Stimulated activated naive B cell treated with anti-CD40 and anti-IgM and Interleukin-4, amounts not matched to agents 10 μg/mL and 1 μg/mL and 100 μg/mL, for 72 hours (primary cell): Measurements from ENCODE around the gene LTBP1.

Source experiments
- ATAC-seq, 2 donors: fragments of 150-1000 bp; cut with Tn5 transposase; replicated peaks; 2 replicates each; pipeline ENCODE4 v1.10.0; 2021; ENCODE audit warnings: moderate library complexity in 1 of 2
- DNase-seq: peaks from one replicate; pipeline ENCODE4 v3.0.0; 2021
- H3K27ac Mint-ChIP-seq: one replicate; pipeline ENCODE4 v1.8.0; 2022; ENCODE audit warnings: mild to moderate bottlenecking, mixed read lengths
- H3K27me3 Mint-ChIP-seq, 2 donors: one replicate each; pipeline ENCODE4 v1.8.0; 2022; ENCODE audit warnings: mixed read lengths in 2 of 2
- H3K36me3 Mint-ChIP-seq, 2 donors: one replicate each; pipeline ENCODE4 v1.8.0; 2022; ENCODE audit warnings: mixed read lengths in 2 of 2, mild to moderate bottlenecking in 1 of 2
- H3K4me1 Mint-ChIP-seq, 2 donors: one replicate each; pipeline ENCODE4 v1.8.0; 2022; ENCODE audit warnings: mixed read lengths in 2 of 2, mild to moderate bottlenecking in 1 of 2
- H3K4me3 Mint-ChIP-seq, 2 donors: one replicate each; pipeline ENCODE4 v1.8.0; 2022; ENCODE audit warnings: mild to moderate bottlenecking in 2 of 2, mixed read lengths in 2 of 2, moderate library complexity in 1 of 2
- H3K9me3 Mint-ChIP-seq, 2 donors: one replicate each; pipeline ENCODE4 v1.8.0; 2022; ENCODE audit warnings: mixed read lengths in 2 of 2, mild to moderate bottlenecking in 1 of 2

The LTBP1 gene

DNA sequence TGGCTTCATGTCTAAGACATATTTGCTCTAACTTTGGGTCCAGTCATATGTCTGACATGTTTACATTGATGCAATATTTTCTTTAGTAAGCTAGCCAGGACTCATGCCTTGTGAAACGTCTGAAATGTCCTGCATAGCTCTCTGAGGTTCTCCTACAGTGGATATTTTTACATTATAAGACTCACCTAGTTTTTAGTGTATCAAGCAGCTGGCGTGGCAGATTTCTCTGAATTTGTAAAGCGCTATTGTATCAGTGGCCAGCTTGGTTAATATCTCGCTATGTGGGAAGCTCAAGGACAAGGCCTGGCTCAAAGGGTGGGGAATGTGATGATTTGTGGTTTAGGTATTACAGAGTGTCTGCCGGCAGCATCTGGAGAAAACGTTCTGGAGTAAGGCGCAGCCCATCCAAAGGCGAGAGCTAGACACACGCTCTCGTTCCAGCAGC, 164.3 kb downstream of the LTBP1 start:
- no peak overlapping the region for H3K27ac Mint-ChIP-seq
- ATAC-seq, result no peak
- H3K36me3 Mint-ChIP-seq, result no peaks in the 10 kb centered on the region

DNA sequence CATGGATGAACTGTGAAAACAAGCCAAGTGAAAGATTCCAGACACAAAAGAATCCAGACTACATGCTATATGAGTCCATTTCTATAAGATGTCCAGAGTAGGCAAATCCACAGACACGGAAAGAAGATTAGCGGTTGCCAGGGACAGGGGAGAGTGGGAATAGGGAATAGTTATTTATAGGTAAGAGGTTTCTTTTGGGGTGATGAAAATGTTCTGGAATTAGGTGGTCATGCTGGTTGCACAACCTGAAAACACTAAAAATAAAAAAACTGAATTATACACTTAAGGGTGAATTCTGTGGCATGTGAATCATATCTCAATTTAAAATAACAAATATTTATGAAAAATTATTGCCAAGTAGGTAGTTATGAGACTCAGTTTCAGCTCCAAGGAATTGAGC, 168.4 kb downstream of the LTBP1 start:
- DNase-seq (no peak), ATAC-seq (no peak)
- H3K36me3 Mint-ChIP-seq, result no peaks in the 10 kb centered on the region
- no peaks in the 10 kb centered on the region for H3K4me1 Mint-ChIP-seq
- H3K27me3 Mint-ChIP-seq, result peaks cover 7 to 17% of the 10 kb centered on the region in 2 donors
- H3K4me3 Mint-ChIP-seq, result no peak overlapping the region
- H3K27ac Mint-ChIP-seq, result no peak overlapping the region
- no peaks in the 10 kb centered on the region for H3K9me3 Mint-ChIP-seq

More for the DNA sequence above, 164.3 kb downstream of the LTBP1 start:
- Mint-ChIP-seq H3K4me1 (no peaks in the 10 kb centered on the region), H3K27me3 (peaks cover 17 to 22% of the 10 kb centered on the region in 2 donors), H3K4me3 (no peak overlapping the region), H3K9me3 (no peaks in the 10 kb centered on the region)
- no peak for DNase-seq

- no peaks in the 10 kb centered on the region for H3K4me1 Mint-ChIP-seq
- DNase-seq (no peak), ATAC-seq (no peak)
- H3K27me3 Mint-ChIP-seq, result peaks cover 5 to 11% of the 10 kb centered on the region in 2 donors
- H3K4me3 Mint-ChIP-seq, result no peak overlapping the region
- H3K36me3 Mint-ChIP-seq, result no peaks in the 10 kb centered on the region
- no peaks in the 10 kb centered on the region for H3K9me3 Mint-ChIP-seq
- H3K27ac Mint-ChIP-seq, result no peak overlapping the region
Measured at GRCh38 chr2:33115728-33116127, 169.0 kb downstream of the LTBP1 start.

DNA sequence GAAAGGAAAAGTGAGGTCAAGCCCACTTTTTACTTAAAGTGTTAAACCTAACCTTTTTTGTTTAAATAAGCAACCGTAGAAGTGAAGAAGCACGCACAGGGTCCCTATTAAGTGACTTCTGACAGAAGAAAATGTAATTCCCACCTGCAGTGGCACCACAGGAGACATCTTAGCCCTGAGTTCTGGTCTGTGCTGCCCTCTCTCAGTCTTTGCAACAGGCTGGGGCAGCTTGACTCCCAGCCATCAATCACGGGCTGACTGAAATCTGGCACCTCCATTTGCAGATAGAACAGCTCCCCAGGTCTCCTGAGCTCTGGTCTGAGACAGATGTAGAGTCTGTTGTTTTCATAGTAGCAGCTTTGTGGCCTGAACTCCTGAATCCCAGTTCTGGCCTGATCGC, 170.0 kb downstream of the LTBP1 start:
- H3K9me3 Mint-ChIP-seq, result no peaks in the 10 kb centered on the region
- H3K4me1 Mint-ChIP-seq, result no peaks in the 10 kb centered on the region
- no peak for DNase-seq
- ATAC-seq, result no peak
- H3K36me3 Mint-ChIP-seq, result no peaks in the 10 kb centered on the region
- H3K27me3 Mint-ChIP-seq, result peaks cover 0 to 5% of the 10 kb centered on the region in 2 donors
- no peak overlapping the region for H3K4me3 Mint-ChIP-seq
- no peak overlapping the region for H3K27ac Mint-ChIP-seq

DNA sequence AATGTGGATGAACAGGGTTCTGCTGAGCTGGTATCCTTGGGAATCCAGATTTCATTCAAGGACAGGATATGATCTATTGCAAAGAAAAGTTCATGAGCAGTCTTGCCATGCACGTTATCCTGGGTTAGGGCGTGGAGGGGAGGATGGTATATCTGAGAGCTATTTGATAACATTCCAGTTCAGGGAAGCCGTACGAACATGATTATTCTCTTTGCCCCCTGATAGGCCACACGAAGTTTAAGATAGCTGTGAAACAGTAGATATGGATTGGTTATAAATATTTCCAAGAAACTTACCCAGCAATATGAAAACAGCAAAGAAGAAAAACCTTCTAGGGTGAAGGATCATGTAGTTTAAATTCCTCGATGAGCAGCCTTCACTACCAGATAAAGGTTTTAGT, 171.9 kb downstream of the LTBP1 start:
- H3K27me3 Mint-ChIP-seq, result peaks cover 0 to 5% of the 10 kb centered on the region in 2 donors
- no peaks in the 10 kb centered on the region for H3K4me1 Mint-ChIP-seq
- no peak overlapping the region for H3K27ac Mint-ChIP-seq
- no peaks in the 10 kb centered on the region for H3K36me3 Mint-ChIP-seq
- no peak overlapping the region for H3K4me3 Mint-ChIP-seq
- no peaks in the 10 kb centered on the region for H3K9me3 Mint-ChIP-seq
- ATAC-seq (no peak), DNase-seq (no peak)

DNA sequence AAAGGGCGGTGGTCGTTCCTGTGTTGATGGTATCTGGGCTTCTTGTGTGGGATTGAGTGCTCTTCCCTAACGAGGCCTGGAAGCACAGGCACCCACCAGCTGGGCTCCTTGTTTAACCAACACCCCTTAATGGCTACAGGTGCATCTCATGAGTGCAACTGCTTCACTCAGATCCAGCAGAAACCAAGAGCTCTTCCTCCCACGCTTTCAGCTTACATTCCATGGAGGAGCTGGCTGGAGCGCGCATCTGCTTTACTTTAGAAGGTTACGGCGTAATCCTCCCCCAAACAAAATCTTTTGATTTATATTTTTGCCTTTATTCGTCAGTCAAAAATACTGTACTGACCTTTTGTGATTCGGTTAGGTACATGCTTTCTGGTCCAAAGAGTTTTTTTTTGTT, 174.7 kb downstream of the LTBP1 start:
- Mint-ChIP-seq H3K36me3 (no peaks in the 10 kb centered on the region), H3K27me3 (no peaks in the 10 kb centered on the region), H3K4me1 (no peaks in the 10 kb centered on the region), H3K27ac (no peak overlapping the region), H3K4me3 (no peak overlapping the region), H3K9me3 (no peaks in the 10 kb centered on the region)
- ATAC-seq (no peak), DNase-seq (no peak)

GRCh38 chr2:33121925-33122324, 175.2 kb downstream of the LTBP1 start:
- ATAC-seq (no peak), DNase-seq (no peak)
- no peaks in the 10 kb centered on the region for H3K4me1 Mint-ChIP-seq
- no peaks in the 10 kb centered on the region for H3K9me3 Mint-ChIP-seq
- no peak overlapping the region for H3K27ac Mint-ChIP-seq
- H3K27me3 Mint-ChIP-seq, result no peaks in the 10 kb centered on the region
- no peaks in the 10 kb centered on the region for H3K36me3 Mint-ChIP-seq
- no peak overlapping the region for H3K4me3 Mint-ChIP-seq

DNA sequence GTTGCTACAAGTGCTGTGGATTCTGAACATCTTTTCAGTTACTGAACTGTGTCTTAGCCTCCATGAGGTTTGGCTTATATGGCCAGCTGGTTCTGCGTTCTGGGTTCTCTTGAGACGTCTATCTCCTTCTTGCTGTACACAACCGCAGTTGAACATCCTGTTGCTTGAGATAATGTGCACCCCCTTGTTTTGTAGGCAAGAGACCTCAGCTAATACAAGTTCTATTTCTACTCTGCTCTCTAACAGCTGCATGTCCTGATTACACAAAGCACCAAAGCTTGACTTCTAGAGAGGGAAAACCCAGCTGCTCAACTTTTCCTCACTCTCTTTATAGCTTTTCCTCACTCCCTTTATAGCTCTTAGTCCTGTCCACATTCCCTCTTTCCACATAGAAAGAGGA, 176.0 kb downstream of the LTBP1 start:
- no peaks in the 10 kb centered on the region for H3K36me3 Mint-ChIP-seq
- no peak overlapping the region for H3K4me3 Mint-ChIP-seq
- ATAC-seq (no peak), DNase-seq (no peak)
- no peak overlapping the region for H3K27ac Mint-ChIP-seq
- H3K9me3 Mint-ChIP-seq, result no peaks in the 10 kb centered on the region
- no peaks in the 10 kb centered on the region for H3K27me3 Mint-ChIP-seq
- H3K4me1 Mint-ChIP-seq, result no peaks in the 10 kb centered on the region

DNA sequence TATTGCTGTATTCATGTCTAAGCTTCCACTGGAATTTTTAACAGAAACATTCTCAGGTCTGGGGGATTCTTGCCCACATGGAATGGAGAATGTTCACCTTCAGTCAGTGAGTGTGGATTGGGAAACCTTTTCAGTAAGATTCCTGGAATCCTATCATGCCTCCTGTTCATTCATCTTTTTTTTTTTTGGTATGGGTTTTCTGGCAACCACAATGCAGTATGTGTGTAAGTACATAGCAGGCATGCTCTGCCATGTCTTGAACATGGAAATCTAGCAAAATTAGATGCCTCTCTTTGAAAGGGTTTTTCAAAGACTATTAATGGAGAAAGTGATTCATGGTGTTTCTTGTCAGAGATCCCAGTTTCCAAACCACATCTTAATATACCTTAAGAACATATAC, 176.5 kb downstream of the LTBP1 start:
- Mint-ChIP-seq H3K4me1 (no peaks in the 10 kb centered on the region), H3K27me3 (no peaks in the 10 kb centered on the region)

GRCh38 chr2:33126552-33126951, 179.8 kb downstream of the LTBP1 start:
- H3K36me3 Mint-ChIP-seq, result no peaks in the 10 kb centered on the region
- H3K9me3 Mint-ChIP-seq, result peaks cover 0 to 1% of the 10 kb centered on the region in 2 donors
- H3K27me3 Mint-ChIP-seq, result peaks cover 0 to 6% of the 10 kb centered on the region in 2 donors
- DNase-seq (no peak), ATAC-seq (no peak)
- H3K4me1 Mint-ChIP-seq, result no peaks in the 10 kb centered on the region
- no peak overlapping the region for H3K27ac Mint-ChIP-seq
- no peak overlapping the region for H3K4me3 Mint-ChIP-seq

More for the DNA sequence above, 176.5 kb downstream of the LTBP1 start:
- ATAC-seq, result no peak
- Mint-ChIP-seq H3K36me3 (no peaks in the 10 kb centered on the region), H3K9me3 (no peaks in the 10 kb centered on the region), H3K27ac (no peak overlapping the region), H3K4me3 (no peak overlapping the region)
- no peak for DNase-seq

GRCh38 chr2:33126958-33127357, 180.2 kb downstream of the LTBP1 start:
- DNase-seq (no peak), ATAC-seq (no peak)
- no peak overlapping the region for H3K4me3 Mint-ChIP-seq
- peaks cover 0 to 6% of the 10 kb centered on the region in 2 donors for H3K27me3 Mint-ChIP-seq
- H3K36me3 Mint-ChIP-seq, result no peaks in the 10 kb centered on the region
- peaks cover 0 to 1% of the 10 kb centered on the region in 2 donors for H3K9me3 Mint-ChIP-seq
- H3K4me1 Mint-ChIP-seq, result no peaks in the 10 kb centered on the region
- no peak overlapping the region for H3K27ac Mint-ChIP-seq

- ATAC-seq (no peak), DNase-seq (no peak)
- Mint-ChIP-seq H3K9me3 (peaks cover 0 to 1% of the 10 kb centered on the region in 2 donors), H3K27me3 (peaks cover under 1 to 6% of the 10 kb centered on the region in 2 donors), H3K36me3 (no peaks in the 10 kb centered on the region), H3K4me3 (no peak overlapping the region), H3K4me1 (no peaks in the 10 kb centered on the region), H3K27ac (no peak overlapping the region)
Measured at GRCh38 chr2:33129263-33130053, 182.7 kb downstream of the LTBP1 start.

- no peaks in the 10 kb centered on the region for H3K36me3 Mint-ChIP-seq
- no peak overlapping the region for H3K27ac Mint-ChIP-seq
- H3K9me3 Mint-ChIP-seq, result peaks cover 0 to 1% of the 10 kb centered on the region in 2 donors
- no peaks in the 10 kb centered on the region for H3K4me1 Mint-ChIP-seq
- H3K27me3 Mint-ChIP-seq, result peaks cover 7 to 10% of the 10 kb centered on the region in 2 donors
- no peak for ATAC-seq
- no peak overlapping the region for H3K4me3 Mint-ChIP-seq
- DNase-seq, result no peak
Measured at GRCh38 chr2:33130054-33130447, 183.3 kb downstream of the LTBP1 start.

DNA sequence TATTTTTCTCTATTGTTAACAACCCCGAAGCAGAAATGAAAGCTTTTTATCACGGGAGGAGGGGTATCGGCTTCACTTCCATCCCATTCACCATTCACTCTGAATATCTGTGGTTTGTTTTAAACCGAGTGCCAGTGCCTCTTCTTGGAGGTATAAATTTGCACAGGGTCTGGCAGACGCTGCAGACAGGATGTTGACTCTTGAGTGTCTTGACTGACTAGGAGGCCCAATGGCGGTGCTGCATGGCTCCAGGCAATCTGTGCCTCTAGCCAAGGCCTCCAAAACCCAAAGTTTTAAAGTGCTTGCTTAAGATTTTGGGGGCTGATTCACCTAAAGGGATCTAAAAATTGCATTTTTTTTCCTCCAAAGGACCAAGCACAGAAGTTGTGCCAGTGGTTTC, 183.8 kb downstream of the LTBP1 start:
- Mint-ChIP-seq H3K27ac (no peak overlapping the region), H3K36me3 (no peaks in the 10 kb centered on the region), H3K4me1 (no peaks in the 10 kb centered on the region), H3K9me3 (peaks cover 0 to 1% of the 10 kb centered on the region in 2 donors), H3K27me3 (peaks cover 8 to 10% of the 10 kb centered on the region in 2 donors), H3K4me3 (no peak overlapping the region)
- ATAC-seq (no peak), DNase-seq (no peak)

GRCh38 chr2:33131111-33131510, 184.4 kb downstream of the LTBP1 start:
- Mint-ChIP-seq H3K9me3 (peaks cover 0 to 1% of the 10 kb centered on the region in 2 donors), H3K27me3 (peaks cover 8 to 10% of the 10 kb centered on the region in 2 donors), H3K4me1 (no peaks in the 10 kb centered on the region), H3K27ac (no peak overlapping the region), H3K36me3 (no peaks in the 10 kb centered on the region), H3K4me3 (no peak overlapping the region)
- no peak for ATAC-seq
- no peak for DNase-seq
